Trophoblast cell (in vitro differentiated cells and primary cell): ENCODE data around the gene NR1I3.

ENCODE experiments used
- DNase-seq, 2 donors: peaks; one replicate each; pipeline ENCODE4 v3.0.0-alpha.2; 2016
- H2AFZ ChIP-seq: 2 replicates; pipeline ENCODE4 v1.6.1; 2013; ENCODE audit warnings: low read length, moderate library complexity, mild to moderate bottlenecking; ENCODE audit not compliant: insufficient read depth, poor library complexity
- H2AK5ac ChIP-seq: 2 replicates; pipeline ENCODE4 v1.6.1; 2013; ENCODE audit warnings: mild to moderate bottlenecking, low read length
- H2BK120ac ChIP-seq: 2 replicates; pipeline ENCODE4 v1.6.1; 2013; ENCODE audit warnings: low read length, mild to moderate bottlenecking, moderate library complexity; ENCODE audit not compliant: insufficient read depth, poor library complexity
- H2BK12ac ChIP-seq: 2 replicates; pipeline ENCODE4 v1.6.1; 2013; ENCODE audit warnings: mild to moderate bottlenecking, low read length, moderate library complexity
- H2BK5ac ChIP-seq: 2 replicates; pipeline ENCODE4 v1.6.1; 2013; ENCODE audit warnings: low read length, low read depth, moderate library complexity, mild to moderate bottlenecking; ENCODE audit not compliant: poor library complexity
- H3K14ac ChIP-seq: 2 replicates; pipeline ENCODE4 v1.6.1; 2013; ENCODE audit warnings: mild to moderate bottlenecking, low read length
- H3K18ac ChIP-seq: 2 replicates; pipeline ENCODE4 v1.6.1; 2013; ENCODE audit warnings: mild to moderate bottlenecking, low read length
- H3K23ac ChIP-seq: 2 replicates; pipeline ENCODE4 v1.6.1; 2013; ENCODE audit warnings: low read length
- H3K27ac ChIP-seq: 2 replicates; pipeline ENCODE4 v1.5.1; 2013; ENCODE audit warnings: low read depth, mild to moderate bottlenecking, inconsistent platforms, low read length, moderate library complexity
- H3K27me3 ChIP-seq: 2 replicates; pipeline ENCODE4 v1.6.1; 2013; ENCODE audit warnings: inconsistent platforms, mild to moderate bottlenecking, low read length, moderate library complexity; ENCODE audit not compliant: insufficient read depth
- H3K36me3 ChIP-seq, 2 experiments: 1 replicate in 1 of 2; 2 replicates in 1 of 2; pipeline ENCODE4 v1.6.1; 2013; ENCODE audit warnings: low read length in 2 of 2, mild to moderate bottlenecking in 2 of 2, moderate library complexity in 1 of 2; ENCODE audit not compliant: insufficient read depth in 2 of 2, control insufficient read depth in 1 of 2
- H3K4ac ChIP-seq: 2 replicates; pipeline ENCODE4 v1.6.1; 2013; ENCODE audit warnings: low read depth, mild to moderate bottlenecking, low read length, moderate library complexity
- H3K4me1 ChIP-seq, 2 experiments: 1 replicate in 1 of 2; 2 replicates in 1 of 2; pipeline ENCODE4 v1.6.1; 2013; ENCODE audit warnings: low read length in 2 of 2, mild to moderate bottlenecking in 2 of 2, moderate library complexity in 1 of 2; ENCODE audit not compliant: insufficient read depth in 2 of 2, control insufficient read depth in 1 of 2
- H3K4me2 ChIP-seq: 2 replicates; pipeline ENCODE4 v1.6.1; 2013; ENCODE audit warnings: inconsistent platforms, mild to moderate bottlenecking, low read length, moderate library complexity
- H3K4me3 ChIP-seq: 2 replicates; pipeline ENCODE4 v1.5.1; 2013; ENCODE audit warnings: mild to moderate bottlenecking, low read depth, low read length, inconsistent platforms
- H3K79me1 ChIP-seq: one replicate; pipeline ENCODE4 v1.6.1; 2013; ENCODE audit warnings: low read length
- H3K79me2 ChIP-seq: 2 replicates; pipeline ENCODE4 v1.6.1; 2013; ENCODE audit warnings: low read length, mild to moderate bottlenecking; ENCODE audit not compliant: control insufficient read depth, insufficient read depth, poor library complexity
- H3K9ac ChIP-seq: 2 replicates; pipeline ENCODE4 v1.6.1; 2013; ENCODE audit warnings: mild to moderate bottlenecking, low read length
- H3K9me3 ChIP-seq: 2 replicates; pipeline ENCODE4 v1.6.1; 2013; ENCODE audit warnings: low read depth, mild to moderate bottlenecking, control low read depth, inconsistent platforms, low read length; ENCODE audit not compliant: insufficient read depth
- H4K12ac ChIP-seq: 2 replicates; pipeline ENCODE4 v1.6.1; 2013; ENCODE audit warnings: low read depth, mild to moderate bottlenecking, low read length, moderate library complexity
- H4K8ac ChIP-seq: 2 replicates; pipeline ENCODE4 v1.6.1; 2013; ENCODE audit warnings: low read depth, mild to moderate bottlenecking, low read length, moderate library complexity
- H4K91ac ChIP-seq: one replicate; pipeline ENCODE4 v1.6.1; 2013; ENCODE audit warnings: low read depth, mild to moderate bottlenecking, low read length, moderate library complexity
- WGBS: extraction: QIAGEN DNeasy Blood & Tissue Kit; methylation state at CpG from one replicate; pipeline ENCODE4 v1.1.7; 2013; ENCODE audit warnings: missing lambda C conversion rate; ENCODE audit not compliant: insufficient read length, insufficient coverage; ENCODE audit errors: extremely low coverage; 5-methylcytosine and 5-hydroxymethylcytosine counted together

NR1I3 gene

GRCh38 chr1:161196521-161197451 lies 41.2 kb downstream of the NR1I3 start:
- no peak for DNase-seq

GRCh38 chr1:161196111-161196510 lies 41.9 kb downstream of the NR1I3 start:
- Histone ChIP-seq H3K4me1 (peaks cover 18 to 19% of the 10 kb centered on the region in 2 experiments), H2BK12ac (no peak overlapping the region), H3K4ac (no peak overlapping the region), H3K18ac (no peak overlapping the region), H4K12ac (no peak overlapping the region), H2AFZ (no peak overlapping the region), H3K23ac (no peak overlapping the region), H2BK120ac (no peak overlapping the region), H4K8ac (no peak overlapping the region), H3K36me3 (no peaks in the 10 kb centered on the region), H3K4me3 (no peak overlapping the region), H4K91ac (no peak overlapping the region), H2AK5ac (no peak overlapping the region), H3K9ac (no peak overlapping the region), H3K27me3 (no peaks in the 10 kb centered on the region), H2BK5ac (no peak overlapping the region), H3K79me2 (peaks cover 2% of the 10 kb centered on the region), H3K14ac (no peak overlapping the region), H3K79me1 (peaks cover 6% of the 10 kb centered on the region), H3K9me3 (no peaks in the 10 kb centered on the region), H3K27ac (no peak overlapping the region), H3K4me2 (no peak overlapping the region)
- WGBS: no CpG with 5 or more reads among the region's 7 CpGs
- no peak for DNase-seq

More at GRCh38 chr1:161196521-161197451, 41.2 kb downstream of the NR1I3 start:
- Histone ChIP-seq H3K27ac (no peak overlapping the region), H2BK5ac (no peak overlapping the region), H3K9me3 (no peaks in the 10 kb centered on the region), H3K36me3 (no peaks in the 10 kb centered on the region), H4K8ac (peak overlapping the region; percentile 1), H3K27me3 (no peaks in the 10 kb centered on the region), H3K14ac (no peak overlapping the region), H3K79me2 (peaks cover 2% of the 10 kb centered on the region), H3K23ac (no peak overlapping the region), H3K9ac (no peak overlapping the region), H2AK5ac (no peak overlapping the region), H3K4me1 (peaks cover 24 to 26% of the 10 kb centered on the region in 2 experiments), H3K18ac (no peak overlapping the region), H3K4me3 (no peak overlapping the region), H4K12ac (peak overlapping the region; percentile 2), H3K4ac (no peak overlapping the region), H3K4me2 (no peak overlapping the region), H2BK120ac (no peak overlapping the region), H2BK12ac (no peak overlapping the region), H3K79me1 (peaks cover 7% of the 10 kb centered on the region), H2AFZ (no peak overlapping the region), H4K91ac (no peak overlapping the region)
- no CpG with 5 or more reads among the region's 27 CpGs for WGBS

- no peak overlapping the region for H3K18ac ChIP-seq
These were observed 42.8 kb downstream of the NR1I3 start for GRCh38 chr1:161195171-161195570.

GRCh38 chr1:161193561-161194235 lies 44.3 kb downstream of the NR1I3 start:
- no peak overlapping the region for H2AK5ac ChIP-seq
- DNase-seq: no peak
- H3K27ac ChIP-seq: no peak overlapping the region
- no peaks in the 10 kb centered on the region for H3K9me3 ChIP-seq
- H3K36me3 ChIP-seq: no peaks in the 10 kb centered on the region
- no peak overlapping the region for H3K18ac ChIP-seq
- no peak overlapping the region for H2BK120ac ChIP-seq
- no peak overlapping the region for H4K91ac ChIP-seq
- no peak overlapping the region for H3K14ac ChIP-seq
- no peak overlapping the region for H3K9ac ChIP-seq
- H2AFZ ChIP-seq: no peak overlapping the region
- no peak overlapping the region for H3K23ac ChIP-seq
- peaks cover 11 to 12% of the 10 kb centered on the region in 2 experiments for H3K4me1 ChIP-seq
- H3K4me3 ChIP-seq: no peak overlapping the region
- H4K12ac ChIP-seq: no peak overlapping the region
- H3K27me3 ChIP-seq: no peaks in the 10 kb centered on the region
- H2BK5ac ChIP-seq: no peak overlapping the region
- H2BK12ac ChIP-seq: no peak overlapping the region
- peaks cover 2% of the 10 kb centered on the region for H3K79me2 ChIP-seq
- H3K4me2 ChIP-seq: no peak overlapping the region
- WGBS: no CpG with 5 or more reads among the region's 21 CpGs
- no peak overlapping the region for H4K8ac ChIP-seq
- H3K4ac ChIP-seq: no peak overlapping the region
- H3K79me1 ChIP-seq: peaks cover 2% of the 10 kb centered on the region

More at GRCh38 chr1:161195171-161195570, 42.8 kb downstream of the NR1I3 start:
- H3K23ac ChIP-seq: no peak overlapping the region
- no peak overlapping the region for H2AFZ ChIP-seq
- peaks cover 2% of the 10 kb centered on the region for H3K79me1 ChIP-seq
- H3K27me3 ChIP-seq: no peaks in the 10 kb centered on the region
- H3K4ac ChIP-seq: no peak overlapping the region
- DNase-seq: no peak
- no peak overlapping the region for H2AK5ac ChIP-seq
- peaks cover 13 to 15% of the 10 kb centered on the region in 2 experiments for H3K4me1 ChIP-seq
- H4K12ac ChIP-seq: no peak overlapping the region
- H3K14ac ChIP-seq: no peak overlapping the region
- no peak overlapping the region for H2BK12ac ChIP-seq
- no peak overlapping the region for H3K9ac ChIP-seq
- no peak overlapping the region for H2BK120ac ChIP-seq
- no peaks in the 10 kb centered on the region for H3K36me3 ChIP-seq
- no peaks in the 10 kb centered on the region for H3K9me3 ChIP-seq
- no peak overlapping the region for H3K4me2 ChIP-seq
- H3K79me2 ChIP-seq: peaks cover 2% of the 10 kb centered on the region
- H3K4me3 ChIP-seq: no peak overlapping the region
- no peak overlapping the region for H4K91ac ChIP-seq
- no peak overlapping the region for H3K27ac ChIP-seq
- no peak overlapping the region for H2BK5ac ChIP-seq
- no CpG with 5 or more reads among the region's 4 CpGs for WGBS
- H4K8ac ChIP-seq: no peak overlapping the region
